D341Med (cell line): ENCODE data around the gene RAB29.

Experiments used
- DNase-seq: peaks from one replicate; pipeline ENCODE4 v3.0.0; 2012; ENCODE audit warnings: low spot score

The RAB29 gene

GRCh38 chr1:205794011-205794730 lies 18.9 kb upstream of the RAB29 start:
- no peak for DNase-seq

DNA sequence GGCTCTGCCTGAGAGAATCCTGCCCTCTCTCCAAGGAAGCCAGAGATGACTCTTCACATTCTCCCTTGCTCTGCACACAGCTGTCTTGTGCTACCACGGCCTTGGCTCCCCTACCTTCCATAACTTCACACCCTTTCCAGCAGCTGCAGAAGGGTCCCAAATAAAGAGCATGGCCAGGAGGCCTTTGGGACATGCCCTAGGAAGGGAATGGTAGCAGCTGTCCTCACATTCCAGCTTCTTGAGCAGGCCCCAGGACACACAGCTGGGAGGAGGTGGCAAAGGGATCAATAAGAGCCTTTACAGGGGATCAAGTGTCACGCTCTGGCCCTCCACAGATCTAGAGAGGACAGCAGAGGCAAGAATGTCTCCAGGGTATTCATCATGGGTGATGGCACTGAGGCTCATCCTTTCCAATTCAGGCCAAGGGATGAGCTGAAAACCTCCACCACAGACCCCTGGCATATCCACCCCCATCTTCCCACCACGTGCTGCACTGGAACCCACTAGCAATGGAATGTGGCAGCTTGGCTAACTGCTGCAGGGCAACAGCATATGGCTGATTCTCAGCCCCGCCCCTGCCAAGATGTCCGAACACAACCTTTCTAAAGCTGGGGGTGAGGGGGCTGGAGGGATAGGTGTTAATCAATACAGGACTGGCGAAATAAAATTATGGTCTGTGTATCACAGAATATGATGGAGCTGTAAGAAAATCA lies 17.8 kb upstream of the RAB29 start:
- no peak for DNase-seq

DNA sequence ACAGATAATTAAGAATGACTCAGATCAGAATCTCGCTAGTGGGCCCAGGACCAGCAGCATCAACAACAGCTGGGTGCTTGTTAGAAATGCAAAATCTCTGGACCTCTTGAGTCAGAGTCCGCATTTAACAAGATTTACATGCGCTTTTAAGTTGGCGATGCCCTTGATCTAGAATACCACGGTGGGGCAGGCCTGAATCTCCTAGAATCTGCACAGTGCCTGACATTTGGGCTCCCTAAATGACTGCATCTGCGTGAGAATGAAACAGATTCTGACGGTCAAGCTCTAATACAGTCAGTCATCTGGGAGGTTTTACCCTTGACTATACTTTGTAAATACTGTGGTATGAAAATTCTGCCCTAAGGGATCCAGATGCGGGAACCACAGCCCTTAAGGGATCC lies 17.2 kb upstream of the RAB29 start:
- no peak for DNase-seq

- peak; percentile 87 for DNase-seq
These were observed 16.4 kb upstream of the RAB29 start for GRCh38 chr1:205791568-205792180.

DNA sequence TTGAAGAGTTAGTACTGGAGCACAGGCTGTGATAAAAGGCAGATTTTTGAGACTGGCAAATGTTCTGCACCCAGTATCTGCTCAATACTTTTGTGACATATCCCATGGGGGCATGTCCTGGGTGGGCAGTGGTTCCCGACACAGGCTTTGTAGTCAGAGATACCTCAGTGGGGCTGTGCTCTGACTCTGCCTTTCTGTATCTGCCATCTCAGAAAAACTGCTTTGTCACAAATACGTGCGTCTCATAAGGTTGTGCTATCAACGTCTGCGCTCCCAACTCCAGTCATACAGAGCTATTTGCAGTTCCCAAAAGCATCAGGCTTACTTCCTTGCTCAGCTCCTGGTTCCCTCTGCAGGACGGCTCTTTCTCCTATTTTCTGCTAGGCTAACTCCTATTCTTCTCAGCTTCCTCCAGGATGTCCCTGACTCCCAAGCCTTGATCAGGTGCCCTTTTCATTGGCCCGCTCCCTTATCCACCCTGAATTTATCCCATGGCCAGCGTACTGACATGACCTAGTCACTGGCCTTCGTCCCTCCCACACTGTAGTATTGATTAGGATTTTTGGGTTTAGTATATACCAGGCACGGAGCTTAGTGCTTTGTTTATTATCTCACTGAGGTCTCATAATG lies 12.1 kb upstream of the RAB29 start:
- DNase-seq = no peak

- DNase-seq = no peak
These were observed 11.3 kb upstream of the RAB29 start for GRCh38 chr1:205786601-205787000.

- DNase-seq = no peak
These were observed 10.2 kb upstream of the RAB29 start for GRCh38 chr1:205785446-205785845.

DNA sequence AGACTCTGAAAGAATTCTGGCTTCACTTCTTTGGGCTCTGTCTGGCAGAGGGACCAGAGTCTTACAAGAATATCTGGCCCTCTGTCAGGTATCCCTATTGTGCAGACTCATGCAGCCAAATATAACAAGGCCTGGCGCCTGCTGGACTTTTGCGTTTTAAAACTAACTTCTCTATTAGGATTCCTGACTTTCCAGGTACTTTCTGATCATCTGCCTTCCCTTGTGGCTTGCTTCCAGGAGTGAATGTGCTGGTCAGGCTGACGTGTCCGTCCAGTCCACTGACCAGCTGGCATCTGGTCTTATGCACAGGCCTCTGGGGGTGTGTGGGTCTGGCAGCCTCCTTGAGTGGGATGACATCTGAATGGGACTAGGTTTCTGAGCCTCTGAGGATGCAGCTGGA lies 8.6 kb upstream of the RAB29 start:
- no peak for DNase-seq

DNA sequence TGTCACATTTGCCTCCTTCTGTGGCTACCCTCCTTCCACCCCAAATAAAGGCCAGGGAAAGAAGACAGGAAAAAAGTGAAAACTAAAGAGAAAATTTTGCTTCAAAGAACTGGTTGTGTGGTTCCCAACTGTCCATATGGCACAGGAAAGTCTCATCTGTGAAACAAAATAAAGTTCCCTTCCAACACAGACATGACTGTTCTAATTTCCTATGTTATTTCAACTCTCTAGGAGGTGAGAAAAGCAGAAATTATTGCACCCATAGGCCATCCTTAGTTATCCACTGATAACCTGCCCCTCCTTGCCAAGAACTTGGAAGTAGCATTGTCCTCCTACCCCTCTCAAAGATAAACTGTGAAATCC lies 8.1 kb upstream of the RAB29 start:
- DNase-seq = no peak

DNA sequence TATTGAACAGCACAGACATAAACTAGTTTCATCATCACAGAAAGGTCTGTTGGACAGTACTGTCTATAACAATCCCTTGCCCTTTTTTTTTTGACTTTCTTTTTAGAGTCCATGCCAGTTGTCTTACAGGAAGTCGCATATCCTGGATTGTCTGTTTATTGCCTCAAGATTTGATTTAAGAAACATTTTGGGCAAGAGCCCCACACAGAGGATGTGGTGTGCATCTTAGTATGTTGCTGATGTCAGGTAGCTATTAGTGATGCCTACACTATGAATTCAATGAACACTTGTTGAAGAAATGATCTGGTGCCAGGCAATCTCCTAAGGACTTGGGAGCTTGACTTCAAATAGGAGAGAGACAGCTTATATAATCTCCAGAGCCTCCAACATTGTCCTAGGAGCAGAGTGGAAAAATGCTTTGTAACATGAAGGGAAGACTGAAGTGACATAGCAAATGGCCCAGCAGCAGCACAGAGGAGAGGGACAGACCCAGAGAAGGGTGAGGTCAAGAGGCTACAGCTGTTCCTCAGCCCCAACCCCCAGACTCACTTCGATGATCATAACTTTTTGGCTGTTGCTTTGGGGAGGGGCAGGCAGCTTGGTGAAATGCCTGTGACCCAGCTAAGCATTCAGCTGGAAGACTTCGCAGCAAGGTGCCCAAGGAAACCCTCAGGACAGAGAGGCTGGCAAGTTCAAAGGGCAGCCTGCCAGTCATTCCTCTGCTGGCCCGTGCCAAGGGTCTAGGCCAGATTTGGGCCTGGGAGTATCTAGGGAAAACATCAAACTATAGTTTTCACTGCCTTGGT lies 7.5 kb upstream of the RAB29 start:
- no peak for DNase-seq

DNA sequence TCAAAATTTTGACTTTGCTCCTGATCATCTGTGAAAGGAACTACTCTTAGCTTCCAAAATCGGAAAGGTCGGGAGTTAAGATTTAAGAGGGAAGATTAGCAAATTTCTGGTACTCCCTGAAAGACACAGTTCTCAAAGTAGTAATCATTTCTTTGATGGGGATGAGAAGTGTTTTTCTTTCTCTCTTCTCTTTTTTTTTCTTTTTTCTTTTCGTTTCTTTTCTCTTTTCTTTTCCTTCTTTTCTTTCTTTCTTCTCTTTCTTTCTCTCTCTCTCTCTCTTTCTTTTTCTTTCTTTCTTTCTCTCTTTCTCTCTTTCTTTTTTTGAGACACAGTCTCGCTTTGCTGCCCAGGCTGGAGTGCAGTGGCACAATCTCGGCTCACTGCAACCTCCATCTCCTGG lies 5.1 kb upstream of the RAB29 start:
- DNase-seq = no peak

DNA sequence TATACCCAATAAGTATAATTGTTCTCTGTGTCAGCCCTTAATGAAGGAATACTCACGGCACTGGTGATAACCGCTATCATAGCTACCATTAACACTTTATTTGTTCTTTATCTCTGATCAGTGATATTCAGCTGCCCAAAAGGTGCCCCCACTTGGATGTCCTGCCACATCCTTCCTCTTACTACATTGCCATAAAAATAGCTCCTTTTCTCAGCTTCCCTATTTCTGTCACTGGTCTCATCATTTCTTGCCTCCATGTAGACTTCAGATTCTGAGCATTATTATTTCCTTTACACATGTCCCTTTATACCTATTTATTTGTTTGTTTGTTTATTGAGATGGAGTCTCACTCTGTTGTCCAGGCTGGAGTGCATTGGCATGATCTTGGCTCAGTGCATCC lies 2.7 kb upstream of the RAB29 start:
- DNase-seq = no peak

DNA sequence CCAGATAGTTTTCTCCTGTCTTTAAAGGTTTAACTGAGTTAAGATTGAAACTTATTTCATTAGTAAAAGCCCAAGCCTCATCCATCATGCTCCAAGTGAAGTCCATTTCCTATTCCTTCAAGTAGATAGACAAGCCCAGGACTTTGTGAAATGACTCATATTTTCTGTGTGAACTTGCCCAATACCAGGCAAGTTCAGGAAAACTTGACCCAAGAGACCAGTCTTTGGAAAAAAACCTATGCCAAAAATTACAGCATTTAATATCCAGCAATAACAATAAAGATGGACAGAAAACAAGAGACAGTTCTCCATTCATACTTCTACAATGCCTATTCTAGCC lies 405 bp upstream of the RAB29 start:
- no peak for DNase-seq

DNA sequence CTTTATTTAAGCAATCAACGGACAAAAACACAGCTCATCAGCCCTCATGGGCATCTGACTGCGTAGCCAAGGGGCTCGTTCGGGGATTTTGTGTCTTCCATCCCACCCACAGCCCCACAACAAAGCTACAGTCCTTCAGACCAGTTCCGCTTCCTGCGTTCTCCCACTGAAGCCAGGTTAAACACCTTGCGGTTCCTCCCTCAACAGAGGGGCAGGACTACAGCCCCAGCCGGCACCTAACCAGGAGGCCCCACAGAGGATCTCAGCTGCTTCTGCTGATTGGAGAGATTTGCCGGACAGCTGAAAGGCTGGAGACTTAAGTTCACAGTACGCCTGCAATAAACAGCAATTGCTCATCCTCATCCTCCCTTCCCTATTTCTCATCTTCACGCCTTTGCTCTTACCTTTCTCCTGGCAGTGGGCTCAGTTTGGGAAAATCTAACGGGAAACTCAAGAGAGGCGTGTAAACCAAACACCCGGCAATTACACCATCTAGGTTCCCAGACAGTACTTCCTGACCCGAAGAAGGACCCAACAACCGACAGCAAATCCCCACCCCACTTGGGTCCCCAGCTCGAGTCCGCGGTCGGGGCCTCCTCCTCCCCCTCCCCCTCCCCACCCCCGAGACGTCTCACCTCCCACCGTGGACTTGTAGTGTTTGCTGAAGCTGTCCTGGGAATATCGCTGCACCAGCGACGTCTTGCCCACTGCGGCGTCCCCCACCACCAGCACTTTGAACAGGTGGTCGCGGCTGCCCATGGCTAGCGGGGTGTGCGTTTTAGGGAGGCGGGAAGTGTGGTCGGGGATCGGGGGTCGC lies 876 bp downstream of the RAB29 start:
- DNase-seq = peak; percentile 58

DNA sequence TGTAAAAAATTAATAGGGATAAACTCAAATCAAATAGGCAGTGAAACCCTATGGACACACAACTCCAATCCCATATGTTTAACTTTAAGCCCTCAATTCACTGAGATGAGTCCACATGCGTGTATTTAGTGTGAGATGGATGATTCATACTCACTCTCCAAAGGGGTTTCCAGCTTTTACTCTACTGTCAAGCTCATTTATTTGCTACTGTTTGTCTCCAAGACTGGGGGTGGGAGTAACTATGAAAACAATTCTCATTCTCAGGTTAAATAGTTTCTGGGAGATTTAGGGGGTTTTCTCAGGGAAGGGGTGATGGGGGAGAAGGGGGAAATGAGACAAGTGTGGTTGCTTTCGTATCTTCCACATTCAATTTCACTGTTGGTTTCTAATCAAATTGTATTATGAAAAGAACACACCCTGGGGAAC lies 2.7 kb downstream of the RAB29 start:
- no peak for DNase-seq

GRCh38 chr1:205770618-205771017 lies 4.7 kb downstream of the RAB29 start:
- no peak for DNase-seq

- no peak for DNase-seq
These were observed 5.5 kb downstream of the RAB29 start for GRCh38 chr1:205769641-205770365.

- no peak for DNase-seq
These were observed 8.0 kb downstream of the RAB29 start for GRCh38 chr1:205767248-205767647.

DNA sequence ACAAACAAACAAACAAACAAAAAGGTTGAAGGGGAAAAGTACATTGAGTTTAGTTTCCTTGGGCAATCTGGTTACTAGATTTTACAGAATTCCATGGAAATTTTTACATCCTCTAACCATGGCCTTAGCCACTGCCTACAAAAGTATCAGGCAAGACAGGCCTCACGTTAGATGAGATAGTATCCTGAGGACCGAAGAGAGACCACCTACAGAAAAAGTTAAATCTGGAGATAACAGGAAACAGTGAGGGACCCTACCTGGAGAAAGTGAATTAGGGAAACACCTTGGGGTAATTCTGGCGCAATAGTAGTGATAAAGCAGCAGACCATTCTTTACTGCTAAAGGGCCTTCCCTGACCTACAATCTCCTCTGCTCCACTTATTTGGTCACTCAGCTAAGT lies 8.7 kb downstream of the RAB29 start:
- DNase-seq = no peak

GRCh38 chr1:205766038-205766437 lies 9.2 kb downstream of the RAB29 start:
- DNase-seq = no peak

- no peak for DNase-seq
These were observed 10.7 kb downstream of the RAB29 start for GRCh38 chr1:205764578-205764977.
